GM19193 (cell line): ENCODE measurements around the gene SPHK1.
A peak's percentile ranks its signal among the peaks of the same experiment; 100 is the strongest.

Experiments used
- POLR2A ChIP-seq: IDR thresholded peaks from 4 replicates; pipeline ENCODE4 v1.6.1; 2011; ENCODE audit not compliant: insufficient read depth, insufficient read length; ENCODE audit errors: extremely low read depth

The SPHK1 gene

GRCh38 chr17:76384222-76384986 is at the start of gene SPHK1:
SPHK1 (plus strand) TSS chr17:76384609; CDS start chr17:76385645, 1,036 bp downstream.
- TF ChIP-seq POLR2A, result peak; percentile 39

- TF ChIP-seq POLR2A, result no peak
Observed at GRCh38 chr17:76335716-76336381, 48.6 kb upstream of the SPHK1 start.

GRCh38 chr17:76336756-76337412 is 47.5 kb upstream of the SPHK1 start:
- TF ChIP-seq POLR2A, result no peak

- no peak for TF ChIP-seq POLR2A
Observed at GRCh38 chr17:76337413-76337777, 47.0 kb upstream of the SPHK1 start.

DNA sequence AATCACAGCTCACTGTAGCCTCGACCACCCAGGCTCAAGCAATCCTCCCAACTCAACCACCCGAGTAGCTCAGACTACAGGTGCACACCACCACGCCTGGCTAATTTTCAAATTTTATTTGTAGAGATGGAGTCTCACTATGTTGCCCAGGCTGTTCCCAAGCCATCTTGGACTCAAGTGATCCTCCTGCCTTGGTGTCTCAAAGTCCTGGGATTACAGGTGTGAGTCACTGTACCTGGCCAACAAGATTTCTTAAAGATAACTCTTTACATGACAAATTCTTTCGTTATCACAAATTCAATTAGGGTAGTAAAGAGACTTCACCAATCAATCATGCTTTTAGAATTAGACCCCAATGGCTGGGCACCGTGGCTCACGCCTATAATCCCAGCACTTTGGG is 43.1 kb upstream of the SPHK1 start:
- TF ChIP-seq POLR2A, result no peak

DNA sequence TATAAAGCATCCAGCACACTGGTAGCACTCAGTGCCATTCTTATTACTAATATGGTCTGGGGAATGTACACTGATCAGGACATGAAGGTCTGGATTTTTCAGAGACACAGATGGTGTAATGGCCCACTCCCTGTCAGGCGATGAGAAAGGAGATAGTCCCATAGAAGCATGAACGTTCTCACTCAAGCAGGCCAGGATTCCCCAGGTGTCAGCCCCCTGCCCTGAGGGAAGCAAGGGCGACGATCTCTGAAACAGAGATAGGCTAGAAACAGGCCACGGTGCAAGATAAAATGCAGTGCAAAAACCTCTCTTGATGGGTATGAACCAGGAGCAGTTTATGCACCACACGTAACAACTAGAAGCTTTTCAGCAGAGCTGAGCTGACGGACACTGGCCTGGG is 41.3 kb upstream of the SPHK1 start:
- TF ChIP-seq POLR2A, result no peak

DNA sequence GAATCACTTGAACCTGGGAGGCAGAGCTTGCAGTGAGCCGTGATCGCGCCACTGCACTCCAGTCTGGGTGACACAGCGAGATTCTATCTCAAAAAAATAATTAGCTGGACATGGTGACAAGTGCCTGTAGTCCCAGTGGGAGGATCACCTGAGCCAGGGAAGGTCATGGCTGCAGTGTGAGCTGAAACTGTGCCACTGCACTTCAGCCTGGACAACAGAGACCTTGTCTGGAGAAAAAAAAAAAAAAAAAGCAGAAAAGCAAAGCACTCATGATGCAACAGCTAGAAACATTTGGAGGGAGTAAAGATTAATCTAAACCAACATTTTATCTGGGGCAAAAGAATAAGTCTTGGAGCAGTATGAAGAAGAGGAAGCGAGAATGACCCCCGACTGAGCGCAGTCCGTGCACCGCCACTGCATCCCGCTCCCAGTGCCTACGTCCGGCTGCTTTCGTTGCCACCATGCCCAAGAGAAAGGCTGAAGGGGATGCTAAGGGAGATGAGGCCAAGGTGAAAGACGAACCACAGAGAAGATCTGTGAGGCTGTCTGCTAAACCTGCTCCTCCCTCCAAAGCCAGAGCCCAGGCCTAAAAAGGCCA is 38.9 kb upstream of the SPHK1 start:
- no peak for TF ChIP-seq POLR2A

DNA sequence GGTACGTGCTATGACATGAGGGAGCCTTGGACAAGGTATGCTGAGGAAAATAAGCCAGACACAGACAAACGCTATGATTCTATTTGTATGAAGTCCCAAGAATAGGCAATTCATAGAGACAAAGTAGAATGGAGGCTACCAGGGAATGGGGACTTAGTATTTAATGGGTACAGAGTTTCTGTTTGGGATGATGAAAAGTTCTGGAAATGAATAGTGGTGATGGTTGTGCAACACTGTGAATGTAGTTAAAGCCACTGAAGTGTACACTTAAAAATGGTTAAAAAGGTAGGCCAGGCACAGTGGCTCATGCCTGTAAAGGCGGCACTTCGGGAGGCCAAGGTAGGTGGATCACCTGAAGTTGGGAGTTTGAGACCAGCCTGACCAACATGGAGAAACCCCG is 33.9 kb upstream of the SPHK1 start:
- no peak for TF ChIP-seq POLR2A

GRCh38 chr17:76351526-76352071 is 32.8 kb upstream of the SPHK1 start:
- TF ChIP-seq POLR2A, result no peak

- TF ChIP-seq POLR2A, result no peak
Observed at GRCh38 chr17:76353004-76353598, 31.3 kb upstream of the SPHK1 start.

DNA sequence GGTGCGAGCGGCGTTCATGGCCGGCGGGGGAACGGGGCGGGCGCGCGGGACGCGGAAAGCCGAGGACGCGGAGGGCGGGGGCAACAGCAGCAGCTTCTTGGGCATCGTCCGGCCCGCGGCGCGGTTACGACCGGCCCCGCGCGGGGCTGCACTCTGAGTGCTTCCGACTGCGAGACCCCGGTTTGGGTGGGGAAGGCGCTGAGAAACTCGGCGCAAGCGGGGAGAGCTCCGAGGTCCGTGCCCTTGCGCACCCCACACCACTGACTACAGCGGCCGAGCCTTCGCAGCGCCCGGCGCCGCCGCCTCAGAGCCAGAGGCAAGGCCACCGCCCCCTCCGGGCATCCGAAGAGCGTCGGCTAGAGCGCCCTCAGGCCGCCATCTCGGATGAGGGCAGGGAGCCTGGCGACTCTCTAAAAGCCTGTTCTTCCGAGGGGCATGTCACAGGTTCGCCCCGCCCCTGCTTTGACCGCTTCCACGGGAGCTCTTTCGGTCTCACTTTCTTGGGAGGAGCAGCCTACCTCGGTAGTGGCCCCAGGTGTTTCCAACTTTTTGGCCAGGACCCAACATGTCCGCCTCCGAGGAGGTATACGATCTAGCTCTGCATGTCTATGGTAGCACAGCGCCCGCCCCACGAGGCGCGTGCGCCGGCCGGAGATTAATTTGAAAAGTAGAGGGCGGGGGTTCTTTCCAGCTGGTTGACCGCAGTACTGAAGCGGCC is 30.7 kb upstream of the SPHK1 start, which contains the start of gene PRPSAP1:
PRPSAP1 (minus strand) TSS at position 318 of the 718 bp plus-strand sequence; CDS start at position 105, 213 bp downstream.
- TF ChIP-seq POLR2A, result peak; percentile 89

- no peak for TF ChIP-seq POLR2A
Observed at GRCh38 chr17:76354317-76354729, 30.1 kb upstream of the SPHK1 start.

DNA sequence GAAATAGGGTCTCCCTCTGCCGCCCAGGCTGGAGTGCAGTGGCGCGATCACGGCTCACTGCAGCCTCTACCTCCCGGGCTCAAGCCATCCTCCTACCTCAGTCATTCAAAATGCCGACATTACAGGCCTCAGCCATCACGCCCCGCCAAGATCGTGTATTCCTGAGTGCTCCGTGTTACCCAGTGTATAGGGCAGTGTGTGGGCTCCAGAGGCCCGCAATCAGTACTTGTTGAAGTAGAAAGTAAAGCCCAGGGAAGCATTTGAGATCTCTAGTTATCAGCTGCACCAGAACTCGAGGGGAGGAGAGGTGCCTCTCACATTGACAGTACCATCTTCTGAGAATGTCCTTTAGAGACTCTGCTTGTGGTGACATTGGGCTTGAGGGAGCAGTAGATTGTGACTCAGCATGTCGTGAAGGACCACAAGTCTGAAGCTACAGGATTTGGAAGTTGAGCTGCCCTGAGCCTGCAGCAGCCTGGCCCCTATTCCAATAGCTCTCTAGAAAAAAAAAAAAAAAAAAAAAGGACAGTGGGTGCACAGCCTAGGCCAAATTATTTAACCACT is 29.6 kb upstream of the SPHK1 start:
- TF ChIP-seq POLR2A, result no peak

DNA sequence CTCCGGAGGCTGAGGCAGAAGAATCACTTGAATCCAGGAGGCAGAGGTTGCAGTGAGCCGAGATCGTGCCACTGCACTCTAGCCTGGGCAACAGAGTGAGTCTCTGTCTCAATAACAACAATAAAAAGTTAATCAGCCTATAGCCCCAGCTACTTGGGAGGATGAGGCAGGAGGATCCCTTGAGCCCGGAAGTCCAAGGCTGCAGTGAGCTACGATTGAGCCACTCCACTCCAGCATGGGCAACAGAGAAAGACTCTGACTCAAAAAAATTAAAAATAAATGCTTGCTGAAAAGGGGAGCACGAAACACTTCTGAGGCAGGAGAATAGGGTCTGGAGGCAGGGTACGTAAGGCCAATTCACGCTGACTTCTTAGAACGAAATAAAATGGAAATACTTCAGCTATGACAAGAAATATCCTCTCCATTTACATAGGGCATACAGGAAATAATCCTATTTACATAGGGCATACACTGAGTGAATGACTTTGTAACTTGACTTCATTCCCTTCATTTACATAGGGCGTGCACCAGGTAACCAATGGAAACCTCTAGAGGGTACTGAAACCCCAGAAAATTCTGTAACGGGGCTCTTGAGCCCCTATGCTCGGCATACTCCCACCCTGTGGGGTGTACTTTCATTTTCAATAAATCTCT is 27.5 kb upstream of the SPHK1 start:
- no peak for TF ChIP-seq POLR2A

- TF ChIP-seq POLR2A, result no peak
Observed at GRCh38 chr17:76357597-76358158, 26.7 kb upstream of the SPHK1 start.
